DOHH2 (cell line): Measurements from ENCODE around the gene TBC1D4.

Experiments
- EZH2phosphoT487 ChIP-seq: fragments of 200-600 bp; sonication (generic); IDR thresholded peaks from 2 replicates; pipeline ENCODE4 v1.6.1; 2017; ENCODE audit warnings: borderline replicate concordance, mild to moderate bottlenecking, antibody characterized with exemption, low read length, moderate library complexity, mixed read lengths
- TF ChIP-seq, protein P1 (sequence below): fragments of 200-600 bp; sonication (generic); IDR thresholded peaks from one replicate; pipeline ENCODE4 v1.5.1; 2014; ENCODE audit warnings: antibody characterized with exemption, mild to moderate bottlenecking, low read depth, low read length; ENCODE audit not compliant: poor library complexity, severe bottlenecking

DNA sequence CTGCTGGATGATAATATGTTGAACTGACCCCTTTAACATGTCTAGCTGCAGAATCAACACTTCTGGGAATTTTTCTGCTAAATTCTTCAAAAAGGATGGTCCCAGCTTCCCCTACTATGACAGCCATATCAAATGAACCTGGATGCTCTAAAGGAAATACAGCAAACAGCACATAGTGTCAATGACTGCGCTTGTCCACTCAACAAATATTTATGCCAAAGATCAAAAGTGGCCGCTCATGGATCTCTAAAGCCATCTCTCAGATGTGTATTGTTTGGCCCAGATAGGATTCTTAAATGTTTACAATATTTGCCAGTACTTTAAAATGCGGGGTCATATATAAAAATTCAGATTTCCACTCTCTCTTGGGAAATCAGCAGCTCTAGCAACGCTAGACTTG, 3.3 kb downstream of the TBC1D4 start:
- TF ChIP-seq, protein P1, sequence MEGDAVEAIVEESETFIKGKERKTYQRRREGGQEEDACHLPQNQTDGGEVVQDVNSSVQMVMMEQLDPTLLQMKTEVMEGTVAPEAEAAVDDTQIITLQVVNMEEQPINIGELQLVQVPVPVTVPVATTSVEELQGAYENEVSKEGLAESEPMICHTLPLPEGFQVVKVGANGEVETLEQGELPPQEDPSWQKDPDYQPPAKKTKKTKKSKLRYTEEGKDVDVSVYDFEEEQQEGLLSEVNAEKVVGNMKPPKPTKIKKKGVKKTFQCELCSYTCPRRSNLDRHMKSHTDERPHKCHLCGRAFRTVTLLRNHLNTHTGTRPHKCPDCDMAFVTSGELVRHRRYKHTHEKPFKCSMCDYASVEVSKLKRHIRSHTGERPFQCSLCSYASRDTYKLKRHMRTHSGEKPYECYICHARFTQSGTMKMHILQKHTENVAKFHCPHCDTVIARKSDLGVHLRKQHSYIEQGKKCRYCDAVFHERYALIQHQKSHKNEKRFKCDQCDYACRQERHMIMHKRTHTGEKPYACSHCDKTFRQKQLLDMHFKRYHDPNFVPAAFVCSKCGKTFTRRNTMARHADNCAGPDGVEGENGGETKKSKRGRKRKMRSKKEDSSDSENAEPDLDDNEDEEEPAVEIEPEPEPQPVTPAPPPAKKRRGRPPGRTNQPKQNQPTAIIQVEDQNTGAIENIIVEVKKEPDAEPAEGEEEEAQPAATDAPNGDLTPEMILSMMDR = no peak
- no peak for TF ChIP-seq EZH2phosphoT487
